ENCODE data around the gene MFAP1. TPM values are rescaled to one million over a fixed set of nuclear protein-coding genes. Genes with fewer than 3 reads are reported as not detected.

The MFAP1 gene
- total and polyA plus RNA-seq, 9 donors: 12.4 to 54.1 (median 21.0) TPM

GRCh38 chr15:43800286-43801141 lies 24.0 kb downstream of the MFAP1 start, which contains the start of gene HYPK:
HYPK (plus strand) TSS chr15:43800599; CDS start chr15:43800623, 24 bp downstream.
- peak; percentile 91 to 96 (median 94) for DNase-seq
- H3K27me3 ChIP-seq: no peaks in the 10 kb centered on the region
- intact Hi-C loops (cut with DNase I): no loop called here
- H3K9me3 ChIP-seq: no peaks in the 10 kb centered on the region
- no peaks in the 10 kb centered on the region for H3K36me3 ChIP-seq
- H3K4me3 ChIP-seq: peak within 1 kb of the TSS; percentile 85
- H3K4me1 ChIP-seq (ENCODE audit: insufficient read depth): peaks cover 6% of the 10 kb centered on the region
- TF ChIP-seq CTCF (IDR thresholded peaks at IDR 0.05): no peak
- peak; percentile 58 for TF ChIP-seq POLR2A (IDR thresholded peaks at IDR 0.05)
- TF ChIP-seq EP300 (IDR thresholded peaks at IDR 0.05): no peak
- WGBS, 3 donors: 6 to 8% (median 7%) methylated on average over 44 of the region's 44 CpGs
- peak within 1 kb of the TSS; percentile 92 to 94 for H3K27ac ChIP-seq

- H3K4me3 ChIP-seq: peak within 1 kb of the TSS; percentile 85
- H3K9me3 ChIP-seq: no peaks in the 10 kb centered on the region
- TF ChIP-seq EP300 (IDR thresholded peaks at IDR 0.05) (no peak), POLR2A (IDR thresholded peaks at IDR 0.05) (no peak), CTCF (IDR thresholded peaks at IDR 0.05) (no peak)
- H3K36me3 ChIP-seq: no peaks in the 10 kb centered on the region
- DNase-seq: peak in 2 of 5 donors; percentile 44 to 53
- WGBS, 3 donors: 85 to 96% (median 93%) methylated on average over 8 of the region's 8 CpGs
- H3K27ac ChIP-seq: peak within 1 kb of the TSS; percentile 92 to 94
- peaks cover 6% of the 10 kb centered on the region for H3K4me1 ChIP-seq (ENCODE audit: insufficient read depth)
- intact Hi-C loops (cut with DNase I): no loop called here
- H3K27me3 ChIP-seq: no peaks in the 10 kb centered on the region
These were observed 24.6 kb downstream of the MFAP1 start, which contains the start of gene SERINC4 for GRCh38 chr15:43799945-43800285. SERINC4 (minus strand) TSS chr15:43800220; CDS start chr15:43799986, 234 bp downstream.

- Histone ChIP-seq H3K27ac (peak overlapping the region; percentile 92 to 94), H3K36me3 (no peaks in the 10 kb centered on the region), H3K27me3 (no peaks in the 10 kb centered on the region), H3K4me3 (no peak overlapping the region), H3K4me1 (ENCODE audit: insufficient read depth) (peaks cover 9% of the 10 kb centered on the region), H3K9me3 (no peaks in the 10 kb centered on the region)
- intact Hi-C loops (cut with DNase I): no loop called here
- DNase-seq: no peak
- TF ChIP-seq CTCF (IDR thresholded peaks at IDR 0.05): no peak
- no peak for TF ChIP-seq POLR2A (IDR thresholded peaks at IDR 0.05)
- no peak for TF ChIP-seq EP300 (IDR thresholded peaks at IDR 0.05)
- WGBS, 3 donors: 81 to 91% (median 84%) methylated on average over 16 of the region's 16 CpGs
These were observed 25.1 kb downstream of the MFAP1 start for GRCh38 chr15:43799209-43799944.

GRCh38 chr15:43796566-43796965 lies 27.9 kb downstream of the MFAP1 start:
- DNase-seq: no peak
- TF ChIP-seq CTCF (IDR thresholded peaks at IDR 0.05): no peak
- Histone ChIP-seq H3K9me3 (no peaks in the 10 kb centered on the region), H3K27ac (no peak overlapping the region), H3K27me3 (no peaks in the 10 kb centered on the region), H3K4me1 (ENCODE audit: insufficient read depth) (peaks cover 16% of the 10 kb centered on the region), H3K36me3 (no peaks in the 10 kb centered on the region), H3K4me3 (no peak overlapping the region)
- 82 to 89% (median 87%) methylated on average over 3 of the region's 3 CpGs for WGBS, 3 donors
- intact Hi-C loops (cut with DNase I): no loop called here
